WTC11 (cell line): ENCODE data around the gene CCDC74B. TPM values are rescaled to one million over a fixed set of nuclear protein-coding genes. Genes with fewer than 3 reads are reported as not detected.
"Not testable (repeated sequence)": the region's sequence is repeated elsewhere in the genome, so short reads cannot be mapped to it uniquely, and the experiment has no call there.

Experiments
- ATAC-seq: fragments of 200-7000 bp; cut with Tn5 transposase; 2 replicates; pipeline ENCODE4 v1.10.0; 2021; ENCODE audit warnings: mild to moderate bottlenecking, moderate library complexity
- CTCF ChIA-PET: fragments of 300-600 bp; sonication (Branson Sonifier 250); formaldehyde crosslinking; loops from one replicate; lab custom pipeline; 2021; ENCODE audit warnings: antibody characterized with exemption; lab: Charles Lee
- POLR2A ChIA-PET: fragments of 350-600 bp; sonication (Branson Sonifier 250); formaldehyde crosslinking; loops from one replicate; lab custom pipeline; 2021; ENCODE audit warnings: antibody characterized with exemption; lab: Charles Lee
- DNase-seq: peaks from one replicate; pipeline ENCODE4 v3.0.0; 2021; ENCODE audit warnings: low spot score
- H3K27ac Mint-ChIP-seq: 2 replicates; pipeline ENCODE4 v1.8.0; 2021; ENCODE audit warnings: mixed read lengths
- H3K27me3 Mint-ChIP-seq: 2 replicates; pipeline ENCODE4 v1.8.0; 2021; ENCODE audit warnings: low read depth, mild to moderate bottlenecking, moderate library complexity, mixed read lengths
- H3K36me3 Mint-ChIP-seq: 2 replicates; pipeline ENCODE4 v1.8.0; 2021; ENCODE audit warnings: mixed read lengths
- H3K4me1 Mint-ChIP-seq: 2 replicates; pipeline ENCODE4 v1.8.0; 2022; ENCODE audit warnings: mixed read lengths
- H3K4me3 Mint-ChIP-seq: 2 replicates; pipeline ENCODE4 v1.8.0; 2021; ENCODE audit warnings: mild to moderate bottlenecking, moderate library complexity, mixed read lengths
- H3K9me3 Mint-ChIP-seq: 2 replicates; pipeline ENCODE4 v1.8.0; 2021; ENCODE audit warnings: mixed read lengths
- ATF1 ChIP-seq: sonication (generic); formaldehyde crosslinking; IDR thresholded peaks from 2 replicates; pipeline ENCODE4 v1.8.1; 2023; ENCODE audit warnings: mild to moderate bottlenecking, moderate library complexity, missing genetic modification reagents
- CREB1 ChIP-seq: sonication (generic); formaldehyde crosslinking; IDR thresholded peaks from 2 replicates; pipeline ENCODE4 v1.8.0; 2023; ENCODE audit warnings: mild to moderate bottlenecking, missing genetic modification reagents
- CREM ChIP-seq: sonication (generic); formaldehyde crosslinking; IDR thresholded peaks from 2 replicates; pipeline ENCODE4 v1.8.1; 2022; ENCODE audit warnings: mild to moderate bottlenecking, missing genetic modification reagents, moderate library complexity
- ESRRA ChIP-seq: sonication (generic); formaldehyde crosslinking; IDR thresholded peaks from 2 replicates; pipeline ENCODE4 v1.8.1; 2022; ENCODE audit warnings: mild to moderate bottlenecking, missing genetic modification reagents, borderline replicate concordance
- ETV6 ChIP-seq: sonication (generic); formaldehyde crosslinking; IDR thresholded peaks from 2 replicates; pipeline ENCODE4 v1.8.1; 2022; ENCODE audit warnings: mild to moderate bottlenecking, missing genetic modification reagents
- IRF2 ChIP-seq: sonication (generic); formaldehyde crosslinking; IDR thresholded peaks from 2 replicates; pipeline ENCODE4 v1.8.0; 2022; ENCODE audit warnings: low read depth, missing genetic modification reagents, borderline replicate concordance
- KAT7 ChIP-seq: sonication (generic); formaldehyde crosslinking; IDR thresholded peaks from 2 replicates; pipeline ENCODE4 v1.8.1; 2023; ENCODE audit warnings: missing genetic modification reagents, mild to moderate bottlenecking, borderline replicate concordance
- MXD4 ChIP-seq: fragments of 250-450 bp; sonication (Bioruptor Pico); IDR thresholded peaks from 2 replicates; pipeline ENCODE4 v1.8.0; 2021; ENCODE audit warnings: mild to moderate bottlenecking, moderate library complexity, borderline replicate concordance
- MYBL2 ChIP-seq: sonication (generic); formaldehyde crosslinking; IDR thresholded peaks from 2 replicates; pipeline ENCODE4 v1.8.1; 2023; ENCODE audit warnings: mild to moderate bottlenecking, moderate library complexity, missing genetic modification reagents
- NR3C1 ChIP-seq: sonication (generic); formaldehyde crosslinking; conservative IDR thresholded peaks from 2 replicates; pipeline ENCODE4 v1.8.1; 2023; ENCODE audit warnings: low read depth, mild to moderate bottlenecking, missing genetic modification reagents
- OVOL2 ChIP-seq: fragments of 250-450 bp; sonication (Bioruptor Pico); IDR thresholded peaks from 2 replicates; pipeline ENCODE4 v1.9.0; 2021; ENCODE audit warnings: mild to moderate bottlenecking, borderline replicate concordance
- ZNF423 ChIP-seq: fragments of 250-450 bp; sonication (Bioruptor Pico); IDR thresholded peaks from 2 replicates; pipeline ENCODE4 v2.1.2; 2022; ENCODE audit warnings: mild to moderate bottlenecking, moderate library complexity
- total RNA-seq: library from RNA; stranded (reverse); gene quantifications from 3 replicates; pipeline ENCODE4 v1.2.3, GENCODE V29; 2021
- TF ChIP-seq, protein P1 (sequence below): fragments of 250-450 bp; sonication (Bioruptor Pico); conservative IDR thresholded peaks from 2 replicates; pipeline ENCODE4 v1.9.0; 2021; ENCODE audit warnings: mild to moderate bottlenecking
- TF ChIP-seq, protein P2 (sequence below): sonication (generic); formaldehyde crosslinking; IDR thresholded peaks from 2 replicates; pipeline ENCODE4 v1.8.1; 2022; ENCODE audit warnings: low read depth, missing genetic modification reagents, borderline replicate concordance
- TF ChIP-seq, protein P3 (sequence below): fragments of 200-600 bp; IDR thresholded peaks from 2 replicates; pipeline ENCODE4 v1.8.0; 2022; ENCODE audit warnings: antibody characterized with exemption
- TF ChIP-seq, protein P4 (sequence below): fragments of 250-450 bp; sonication (Bioruptor Pico); IDR thresholded peaks from 2 replicates; pipeline ENCODE4 v1.9.0; 2021; ENCODE audit warnings: mild to moderate bottlenecking
- TF ChIP-seq, protein P5 (sequence below): sonication (generic); formaldehyde crosslinking; IDR thresholded peaks from 2 replicates; pipeline ENCODE4 v1.8.1; 2023; ENCODE audit warnings: mild to moderate bottlenecking, missing genetic modification reagents, moderate library complexity
- TF ChIP-seq, protein P6 (sequence below): fragments of 250-450 bp; sonication (Bioruptor Pico); IDR thresholded peaks from 2 replicates; pipeline ENCODE4 v1.9.0; 2021; ENCODE audit warnings: moderate library complexity, mild to moderate bottlenecking, inconsistent platforms, borderline replicate concordance

Gene CCDC74B
- total RNA-seq, 1 experiment from 2014 or later = 5.4 TPM

DNA sequence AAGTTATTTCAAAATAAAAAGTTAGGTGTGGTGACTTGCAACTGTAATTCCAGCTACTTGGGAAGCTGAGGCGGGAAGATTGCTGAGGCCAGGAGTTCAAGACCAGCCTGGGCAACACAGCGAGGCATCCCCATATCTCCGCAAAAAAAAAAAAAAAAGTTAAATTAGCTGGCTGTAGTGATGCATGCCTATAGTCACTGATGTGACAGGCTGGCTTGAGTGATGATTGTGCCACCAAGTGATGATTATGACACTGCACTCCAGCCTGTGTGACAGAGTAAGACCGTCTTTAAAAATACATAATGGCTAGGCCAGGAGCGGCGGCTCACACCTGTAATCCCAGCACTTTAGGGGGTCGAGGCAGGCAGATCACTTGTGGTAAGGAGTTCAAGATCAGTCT is 25.0 kb upstream of the CCDC74B start:
- Mint-ChIP-seq H3K36me3 (peaks cover 58% of the 10 kb centered on the region), H3K9me3 (no peaks in the 10 kb centered on the region), H3K27me3 (no peaks in the 10 kb centered on the region), H3K4me3 (no peak overlapping the region), H3K4me1 (no peaks in the 10 kb centered on the region), H3K27ac (no peak overlapping the region)
- ATAC-seq = no peak
- CTCF ChIA-PET = no interaction called here
- POLR2A ChIA-PET = no interaction called here
- no peak for DNase-seq
- no peak for TF ChIP-seq CREM (CRISPR knock-in tag)
- no peak for TF ChIP-seq CREB1
- TF ChIP-seq, protein P1, sequence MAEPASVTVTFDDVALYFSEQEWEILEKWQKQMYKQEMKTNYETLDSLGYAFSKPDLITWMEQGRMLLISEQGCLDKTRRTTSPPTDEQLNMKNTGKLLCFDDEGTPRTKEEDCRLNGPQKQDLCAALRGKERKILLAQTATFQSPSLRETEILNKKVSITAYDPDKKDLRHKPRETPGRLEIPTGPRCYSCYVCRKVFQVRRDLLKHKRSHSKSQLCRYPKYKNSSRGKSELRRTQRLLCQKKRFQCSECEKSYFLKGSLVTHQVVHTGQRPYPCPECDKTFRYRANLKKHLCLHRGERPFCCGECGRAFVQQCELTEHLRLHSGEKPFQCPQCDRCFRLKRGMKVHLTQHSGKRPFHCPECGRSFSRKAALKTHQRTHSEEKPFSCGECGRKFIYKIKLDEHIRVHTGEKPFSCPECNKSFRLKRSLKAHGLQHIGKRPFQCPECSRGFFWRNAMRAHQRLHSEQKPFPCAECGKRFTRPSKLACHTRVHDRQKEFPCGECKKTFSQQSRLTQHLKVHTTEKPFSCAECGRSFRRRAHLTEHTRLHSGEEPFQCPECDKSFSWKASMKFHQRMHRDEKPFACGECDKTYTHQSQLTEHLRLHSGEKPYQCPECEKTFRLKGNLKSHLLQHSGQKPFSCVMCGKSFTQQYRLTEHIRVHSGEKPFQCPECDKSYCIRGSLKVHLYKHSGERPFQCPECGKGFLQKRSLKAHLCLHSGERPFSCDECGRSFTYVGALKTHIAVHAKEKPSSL (CRISPR knock-in tag) = no peak
- TF ChIP-seq, protein P2, sequence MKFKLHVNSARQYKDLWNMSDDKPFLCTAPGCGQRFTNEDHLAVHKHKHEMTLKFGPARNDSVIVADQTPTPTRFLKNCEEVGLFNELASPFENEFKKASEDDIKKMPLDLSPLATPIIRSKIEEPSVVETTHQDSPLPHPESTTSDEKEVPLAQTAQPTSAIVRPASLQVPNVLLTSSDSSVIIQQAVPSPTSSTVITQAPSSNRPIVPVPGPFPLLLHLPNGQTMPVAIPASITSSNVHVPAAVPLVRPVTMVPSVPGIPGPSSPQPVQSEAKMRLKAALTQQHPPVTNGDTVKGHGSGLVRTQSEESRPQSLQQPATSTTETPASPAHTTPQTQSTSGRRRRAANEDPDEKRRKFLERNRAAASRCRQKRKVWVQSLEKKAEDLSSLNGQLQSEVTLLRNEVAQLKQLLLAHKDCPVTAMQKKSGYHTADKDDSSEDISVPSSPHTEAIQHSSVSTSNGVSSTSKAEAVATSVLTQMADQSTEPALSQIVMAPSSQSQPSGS (CRISPR knock-in tag) = no peak
- TF ChIP-seq, protein P3, sequence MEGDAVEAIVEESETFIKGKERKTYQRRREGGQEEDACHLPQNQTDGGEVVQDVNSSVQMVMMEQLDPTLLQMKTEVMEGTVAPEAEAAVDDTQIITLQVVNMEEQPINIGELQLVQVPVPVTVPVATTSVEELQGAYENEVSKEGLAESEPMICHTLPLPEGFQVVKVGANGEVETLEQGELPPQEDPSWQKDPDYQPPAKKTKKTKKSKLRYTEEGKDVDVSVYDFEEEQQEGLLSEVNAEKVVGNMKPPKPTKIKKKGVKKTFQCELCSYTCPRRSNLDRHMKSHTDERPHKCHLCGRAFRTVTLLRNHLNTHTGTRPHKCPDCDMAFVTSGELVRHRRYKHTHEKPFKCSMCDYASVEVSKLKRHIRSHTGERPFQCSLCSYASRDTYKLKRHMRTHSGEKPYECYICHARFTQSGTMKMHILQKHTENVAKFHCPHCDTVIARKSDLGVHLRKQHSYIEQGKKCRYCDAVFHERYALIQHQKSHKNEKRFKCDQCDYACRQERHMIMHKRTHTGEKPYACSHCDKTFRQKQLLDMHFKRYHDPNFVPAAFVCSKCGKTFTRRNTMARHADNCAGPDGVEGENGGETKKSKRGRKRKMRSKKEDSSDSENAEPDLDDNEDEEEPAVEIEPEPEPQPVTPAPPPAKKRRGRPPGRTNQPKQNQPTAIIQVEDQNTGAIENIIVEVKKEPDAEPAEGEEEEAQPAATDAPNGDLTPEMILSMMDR = no peak
- TF ChIP-seq MYBL2 (CRISPR knock-in tag) = no peak
- no peak for TF ChIP-seq NR3C1 (CRISPR knock-in tag)

DNA sequence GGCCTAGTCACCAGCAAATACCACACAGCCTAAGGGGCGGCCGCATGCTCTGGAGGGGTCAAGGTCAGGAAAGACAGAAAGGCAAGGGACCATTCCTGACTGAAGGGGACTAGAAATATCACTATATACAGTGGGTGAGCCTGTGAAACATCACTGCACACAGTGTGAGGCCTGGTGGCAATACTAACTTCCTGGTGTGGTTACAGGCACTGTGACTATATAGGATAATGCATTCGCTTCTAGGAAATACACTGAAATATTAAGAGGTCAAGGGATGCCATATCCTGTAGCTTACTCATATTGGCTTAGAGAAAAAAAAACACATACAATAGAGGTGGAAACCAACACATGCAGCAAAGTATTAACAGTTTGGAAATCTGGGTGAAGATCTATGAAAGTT is 24.3 kb upstream of the CCDC74B start:
- H3K27me3 Mint-ChIP-seq, POLR2A ChIA-PET, H3K9me3 Mint-ChIP-seq, H3K27ac Mint-ChIP-seq, CTCF ChIA-PET, H3K4me1 Mint-ChIP-seq, H3K4me3 Mint-ChIP-seq, DNase-seq, ATAC-seq: not testable (repeated sequence)
- H3K36me3 Mint-ChIP-seq = peaks cover 63% of the 10 kb centered on the region

DNA sequence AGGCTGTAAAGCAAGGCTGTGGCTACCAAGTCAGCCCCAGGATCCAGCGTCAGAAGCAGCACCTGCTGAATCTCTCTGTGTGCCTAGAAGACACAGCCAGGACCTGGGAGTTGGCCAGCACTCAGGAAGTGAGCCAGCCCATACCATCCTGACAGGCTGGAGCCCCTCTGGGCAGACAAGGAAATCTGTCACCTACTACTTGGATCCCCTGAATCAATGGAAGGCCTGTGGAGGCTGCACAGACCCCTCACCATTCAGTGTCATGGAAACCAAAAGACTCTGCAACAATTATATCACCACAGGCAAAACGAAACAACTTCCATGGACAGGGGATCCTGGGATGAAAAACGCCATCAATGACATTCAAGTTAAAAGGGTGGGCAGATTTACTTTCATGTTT is 21.7 kb upstream of the CCDC74B start:
- H3K27me3 Mint-ChIP-seq, H3K27ac Mint-ChIP-seq, ATAC-seq, H3K4me3 Mint-ChIP-seq, CTCF ChIA-PET, H3K9me3 Mint-ChIP-seq, DNase-seq, H3K4me1 Mint-ChIP-seq, POLR2A ChIA-PET: not testable (repeated sequence)
- peaks cover 48% of the 10 kb centered on the region for H3K36me3 Mint-ChIP-seq

DNA sequence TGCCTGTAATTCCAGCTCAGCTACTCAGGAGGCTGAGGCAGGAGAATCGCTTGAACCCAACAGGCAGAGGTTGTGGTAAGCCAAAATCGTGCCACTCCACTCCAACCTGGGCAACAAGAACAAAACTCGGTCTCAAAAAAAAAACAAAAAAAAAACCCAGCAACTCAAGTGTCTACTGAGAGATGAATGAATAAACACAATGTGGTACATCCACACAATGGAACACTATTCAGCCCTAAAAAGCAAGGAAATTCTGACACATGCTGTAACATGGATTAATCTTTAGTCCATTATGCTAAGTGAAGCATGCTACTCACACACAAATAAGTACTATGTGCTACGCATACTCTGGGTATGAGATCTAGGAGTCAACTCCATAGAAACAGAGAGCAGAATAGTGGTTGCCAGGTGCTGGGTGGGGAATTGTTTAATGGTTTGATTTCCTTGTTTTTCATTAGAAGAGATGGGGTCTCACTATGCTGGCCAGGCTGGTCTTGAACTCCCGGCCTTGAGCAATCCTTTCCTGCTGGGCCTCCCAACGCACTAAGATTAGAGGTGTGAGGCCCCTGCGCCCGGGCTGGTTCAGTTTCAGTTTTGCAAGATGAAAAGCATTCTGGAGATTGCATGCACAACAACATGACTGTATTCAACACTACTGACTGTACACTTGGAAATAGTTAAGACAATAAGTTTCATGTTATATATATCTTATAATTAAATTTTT is 20.5 kb upstream of the CCDC74B start:
- no peak overlapping the region for H3K27ac Mint-ChIP-seq
- DNase-seq (no peak), ATAC-seq (no peak)
- no peak overlapping the region for H3K4me3 Mint-ChIP-seq
- no peaks in the 10 kb centered on the region for H3K9me3 Mint-ChIP-seq
- H3K4me1 Mint-ChIP-seq = peaks cover 3% of the 10 kb centered on the region
- ChIA-PET POLR2A (no interaction called here), CTCF (no interaction called here)
- peaks cover 45% of the 10 kb centered on the region for H3K36me3 Mint-ChIP-seq
- no peaks in the 10 kb centered on the region for H3K27me3 Mint-ChIP-seq
- TF ChIP-seq, protein P4, sequence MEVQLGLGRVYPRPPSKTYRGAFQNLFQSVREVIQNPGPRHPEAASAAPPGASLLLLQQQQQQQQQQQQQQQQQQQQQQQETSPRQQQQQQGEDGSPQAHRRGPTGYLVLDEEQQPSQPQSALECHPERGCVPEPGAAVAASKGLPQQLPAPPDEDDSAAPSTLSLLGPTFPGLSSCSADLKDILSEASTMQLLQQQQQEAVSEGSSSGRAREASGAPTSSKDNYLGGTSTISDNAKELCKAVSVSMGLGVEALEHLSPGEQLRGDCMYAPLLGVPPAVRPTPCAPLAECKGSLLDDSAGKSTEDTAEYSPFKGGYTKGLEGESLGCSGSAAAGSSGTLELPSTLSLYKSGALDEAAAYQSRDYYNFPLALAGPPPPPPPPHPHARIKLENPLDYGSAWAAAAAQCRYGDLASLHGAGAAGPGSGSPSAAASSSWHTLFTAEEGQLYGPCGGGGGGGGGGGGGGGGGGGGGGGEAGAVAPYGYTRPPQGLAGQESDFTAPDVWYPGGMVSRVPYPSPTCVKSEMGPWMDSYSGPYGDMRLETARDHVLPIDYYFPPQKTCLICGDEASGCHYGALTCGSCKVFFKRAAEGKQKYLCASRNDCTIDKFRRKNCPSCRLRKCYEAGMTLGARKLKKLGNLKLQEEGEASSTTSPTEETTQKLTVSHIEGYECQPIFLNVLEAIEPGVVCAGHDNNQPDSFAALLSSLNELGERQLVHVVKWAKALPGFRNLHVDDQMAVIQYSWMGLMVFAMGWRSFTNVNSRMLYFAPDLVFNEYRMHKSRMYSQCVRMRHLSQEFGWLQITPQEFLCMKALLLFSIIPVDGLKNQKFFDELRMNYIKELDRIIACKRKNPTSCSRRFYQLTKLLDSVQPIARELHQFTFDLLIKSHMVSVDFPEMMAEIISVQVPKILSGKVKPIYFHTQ (CRISPR knock-in tag) = no peak
- TF ChIP-seq ETV6 (CRISPR knock-in tag) = no peak
- TF ChIP-seq ZNF423 (CRISPR knock-in tag) = no peak
- TF ChIP-seq, protein P5, sequence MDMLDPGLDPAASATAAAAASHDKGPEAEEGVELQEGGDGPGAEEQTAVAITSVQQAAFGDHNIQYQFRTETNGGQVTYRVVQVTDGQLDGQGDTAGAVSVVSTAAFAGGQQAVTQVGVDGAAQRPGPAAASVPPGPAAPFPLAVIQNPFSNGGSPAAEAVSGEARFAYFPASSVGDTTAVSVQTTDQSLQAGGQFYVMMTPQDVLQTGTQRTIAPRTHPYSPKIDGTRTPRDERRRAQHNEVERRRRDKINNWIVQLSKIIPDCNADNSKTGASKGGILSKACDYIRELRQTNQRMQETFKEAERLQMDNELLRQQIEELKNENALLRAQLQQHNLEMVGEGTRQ (CRISPR knock-in tag) = no peak
- TF ChIP-seq MYBL2 (CRISPR knock-in tag) = no peak
- no peak for TF ChIP-seq ESRRA (CRISPR knock-in tag)
- TF ChIP-seq, protein P6, sequence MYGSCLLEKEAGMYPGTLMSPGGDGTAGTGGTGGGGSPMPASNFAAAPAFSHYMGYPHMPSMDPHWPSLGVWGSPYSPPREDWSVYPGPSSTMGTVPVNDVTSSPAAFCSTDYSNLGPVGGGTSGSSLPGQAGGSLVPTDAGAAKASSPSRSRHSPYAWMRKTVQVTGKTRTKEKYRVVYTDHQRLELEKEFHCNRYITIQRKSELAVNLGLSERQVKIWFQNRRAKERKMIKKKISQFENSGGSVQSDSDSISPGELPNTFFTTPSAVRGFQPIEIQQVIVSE (CRISPR knock-in tag) = no peak
- no peak for TF ChIP-seq ATF1 (CRISPR knock-in tag)
- TF ChIP-seq MXD4 (CRISPR knock-in tag) = no peak
- no peak for TF ChIP-seq OVOL2 (CRISPR knock-in tag)
- no peak for TF ChIP-seq KAT7
- TF ChIP-seq IRF2 (CRISPR knock-in tag) = no peak
